GM12873 (cell line): Measurements from ENCODE around the gene CYP26B1.

Experiments
- TF ChIP-seq, protein P1 (sequence below): IDR thresholded peaks from 2 replicates; pipeline ENCODE4 v1.5.1; 2012; ENCODE audit warnings: low read depth, mild to moderate bottlenecking, moderate library complexity, low read length, control low read depth; ENCODE audit not compliant: insufficient read depth; ENCODE audit errors: missing control alignments

The CYP26B1 gene

DNA sequence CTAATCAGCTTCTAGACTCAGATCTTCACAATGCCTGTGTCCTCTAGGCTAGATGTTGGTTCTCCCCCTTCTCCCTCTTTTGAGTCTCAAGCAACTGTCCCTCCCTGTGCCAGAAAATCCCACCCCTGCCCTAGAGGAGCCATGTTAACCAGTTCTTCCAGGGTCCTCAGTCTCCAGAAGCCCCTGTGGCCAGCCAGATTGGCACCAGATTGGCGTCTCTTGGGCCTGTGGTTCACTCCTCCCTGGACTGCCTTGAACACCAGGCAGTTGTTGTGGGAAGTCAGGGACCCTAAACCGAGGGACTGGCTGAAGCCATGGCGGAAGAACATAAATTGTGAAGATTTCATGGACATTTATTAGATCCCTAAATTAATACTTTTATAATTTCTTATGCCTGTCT lies 36.6 kb downstream of the CYP26B1 start:
- TF ChIP-seq, protein P1, sequence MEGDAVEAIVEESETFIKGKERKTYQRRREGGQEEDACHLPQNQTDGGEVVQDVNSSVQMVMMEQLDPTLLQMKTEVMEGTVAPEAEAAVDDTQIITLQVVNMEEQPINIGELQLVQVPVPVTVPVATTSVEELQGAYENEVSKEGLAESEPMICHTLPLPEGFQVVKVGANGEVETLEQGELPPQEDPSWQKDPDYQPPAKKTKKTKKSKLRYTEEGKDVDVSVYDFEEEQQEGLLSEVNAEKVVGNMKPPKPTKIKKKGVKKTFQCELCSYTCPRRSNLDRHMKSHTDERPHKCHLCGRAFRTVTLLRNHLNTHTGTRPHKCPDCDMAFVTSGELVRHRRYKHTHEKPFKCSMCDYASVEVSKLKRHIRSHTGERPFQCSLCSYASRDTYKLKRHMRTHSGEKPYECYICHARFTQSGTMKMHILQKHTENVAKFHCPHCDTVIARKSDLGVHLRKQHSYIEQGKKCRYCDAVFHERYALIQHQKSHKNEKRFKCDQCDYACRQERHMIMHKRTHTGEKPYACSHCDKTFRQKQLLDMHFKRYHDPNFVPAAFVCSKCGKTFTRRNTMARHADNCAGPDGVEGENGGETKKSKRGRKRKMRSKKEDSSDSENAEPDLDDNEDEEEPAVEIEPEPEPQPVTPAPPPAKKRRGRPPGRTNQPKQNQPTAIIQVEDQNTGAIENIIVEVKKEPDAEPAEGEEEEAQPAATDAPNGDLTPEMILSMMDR: no peak

- TF ChIP-seq, protein P1: no peak
Observed at GRCh38 chr2:72109904-72110303, 37.8 kb downstream of the CYP26B1 start.

- TF ChIP-seq, protein P1: no peak
Observed at GRCh38 chr2:72109291-72109690, 38.4 kb downstream of the CYP26B1 start.

GRCh38 chr2:72108121-72108520 lies 39.5 kb downstream of the CYP26B1 start:
- TF ChIP-seq, protein P1: no peak

DNA sequence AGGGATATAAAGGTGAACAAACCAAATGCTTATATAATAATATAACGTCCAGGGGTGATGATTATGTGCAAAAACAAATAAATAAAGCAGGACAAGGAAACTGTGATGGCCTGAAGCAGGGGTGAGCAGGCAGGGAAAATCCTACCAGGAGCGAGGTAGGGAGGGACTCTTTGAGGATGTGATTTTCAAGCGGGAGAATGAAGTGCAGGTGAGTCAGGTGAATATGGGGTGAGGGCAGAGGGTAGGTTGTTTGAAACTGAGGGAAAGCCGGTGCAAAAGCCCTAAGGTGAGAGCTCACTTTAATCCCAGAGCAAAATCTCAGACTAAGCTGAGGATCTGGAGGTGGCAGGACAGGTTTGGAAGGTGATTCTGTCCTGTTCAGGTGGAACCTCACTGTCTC lies 40.7 kb downstream of the CYP26B1 start:
- TF ChIP-seq, protein P1: no peak

- TF ChIP-seq, protein P1: no peak
Observed at GRCh38 chr2:72104821-72105588, 42.7 kb downstream of the CYP26B1 start.

- TF ChIP-seq, protein P1: no peak
Observed at GRCh38 chr2:72103690-72104089, 44.0 kb downstream of the CYP26B1 start.
